Left renal cortex interstitium (tissue), 4 donors: ENCODE results near the gene HLA-DQA2. TPM values are rescaled to one million over a fixed set of nuclear protein-coding genes. Genes with fewer than 3 reads are reported as not detected.
"Not testable (repeated sequence)": the region's sequence is repeated elsewhere in the genome, so short reads cannot be mapped to it uniquely, and the experiment has no call there.

Source experiments
- DNase-seq, 4 donors: peaks; one replicate each; pipeline ENCODE4 v3.0.0-alpha.2; 2013; ENCODE audit warnings: low read depth in 4 of 4, low spot score in 2 of 4, missing footprints in 1 of 4
- polyA plus RNA-seq, 4 donors: library from polyadenylated mRNA; unstranded; fragments of 120-200 nt; gene quantifications; one replicate each; pipeline ENCODE4 v1.2.1, GENCODE V29; 2013; ENCODE audit not compliant: insufficient read length in 4 of 4

The HLA-DQA2 gene
- polyA plus RNA-seq, result under 1 TPM in 2 of 4 donors, not detected in 2; 0.16 to 0.21 TPM

DNA sequence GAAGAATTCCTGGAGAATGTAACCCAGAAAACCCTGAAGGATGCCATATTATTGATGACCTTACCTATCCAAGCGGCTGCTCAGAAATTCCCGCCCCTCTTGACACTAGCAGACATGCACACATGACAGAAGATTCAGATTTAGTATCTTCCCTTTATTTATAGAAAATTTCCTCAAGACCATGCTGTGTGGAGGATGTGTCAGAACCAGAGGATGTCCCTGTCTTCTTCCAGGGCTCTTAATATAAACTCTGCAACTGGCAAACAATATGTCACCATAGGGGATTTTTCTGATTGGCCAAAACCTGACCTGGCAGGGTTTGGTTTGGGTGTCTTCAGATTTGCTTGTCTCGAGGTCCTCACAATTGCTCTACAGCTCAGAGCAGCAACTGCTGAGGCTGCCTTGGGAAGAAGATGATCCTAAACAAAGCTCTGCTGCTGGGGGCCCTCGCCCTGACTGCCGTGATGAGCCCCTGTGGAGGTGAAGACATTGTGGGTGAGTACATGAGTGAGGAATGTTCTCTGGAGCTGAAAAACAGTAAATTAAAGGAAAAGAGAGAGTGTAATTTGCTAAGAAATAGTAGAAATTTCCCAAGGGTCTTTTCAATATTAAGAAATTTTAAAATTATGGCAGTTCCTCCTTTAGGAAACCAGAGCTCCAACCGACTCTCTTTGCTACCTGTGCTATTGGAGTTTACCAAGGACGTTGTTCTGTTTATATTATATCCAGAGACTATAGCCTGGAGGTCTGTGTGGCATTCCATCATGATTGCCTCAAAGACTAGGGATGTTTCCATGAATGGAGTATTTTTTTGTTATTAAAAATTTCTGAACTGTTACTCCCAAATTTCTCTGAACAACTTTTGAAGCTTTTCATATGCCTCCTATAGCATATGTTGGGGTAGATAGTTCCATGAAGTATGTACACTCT lies at the start of gene HLA-DQA2:
TSS of gene HLA-DQA2 (plus strand) at position 361 of the 930 bp plus-strand sequence. CDS start at position 414, 53 bp downstream.
- DNase-seq, result no peak

DNA sequence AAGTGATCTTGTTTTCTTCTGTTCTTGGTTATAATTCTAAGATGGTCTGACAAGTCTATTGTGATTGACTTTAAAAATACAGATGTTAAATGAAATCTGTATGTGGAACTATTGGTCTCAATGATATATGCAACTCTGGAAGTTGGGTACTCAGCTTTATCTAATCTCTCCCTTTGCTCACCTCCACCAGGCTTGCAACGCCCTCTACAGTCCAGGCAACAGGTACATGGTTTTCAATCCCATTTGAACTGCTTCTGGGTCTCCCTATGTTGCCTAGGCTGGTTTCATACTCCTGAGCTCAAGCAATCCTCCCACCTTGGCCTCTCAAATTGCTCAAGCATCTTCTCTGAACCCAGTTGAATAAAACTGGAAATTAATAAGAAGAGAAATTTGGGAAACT lies 49.2 kb upstream of the HLA-DQA2 start:
- DNase-seq, result no peak

DNA sequence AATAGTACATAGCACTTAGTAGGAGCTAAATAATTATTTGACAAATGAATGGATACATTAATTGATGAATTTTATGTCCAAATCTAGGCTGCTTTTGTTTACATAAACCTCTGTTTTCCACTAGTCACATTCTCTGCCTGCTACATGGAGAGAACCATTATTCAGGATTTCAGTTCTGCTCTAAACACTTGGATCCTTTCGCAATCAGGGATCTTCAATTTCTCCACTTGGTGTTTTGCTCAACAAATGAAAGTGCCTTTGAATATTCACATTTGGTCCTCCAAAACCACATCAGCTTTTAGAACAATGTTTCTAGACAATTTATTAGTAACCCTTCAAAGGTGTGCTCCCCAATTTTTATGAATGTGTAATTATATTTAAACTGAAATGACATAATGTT lies 44.2 kb upstream of the HLA-DQA2 start:
- DNase-seq, result no peak

DNA sequence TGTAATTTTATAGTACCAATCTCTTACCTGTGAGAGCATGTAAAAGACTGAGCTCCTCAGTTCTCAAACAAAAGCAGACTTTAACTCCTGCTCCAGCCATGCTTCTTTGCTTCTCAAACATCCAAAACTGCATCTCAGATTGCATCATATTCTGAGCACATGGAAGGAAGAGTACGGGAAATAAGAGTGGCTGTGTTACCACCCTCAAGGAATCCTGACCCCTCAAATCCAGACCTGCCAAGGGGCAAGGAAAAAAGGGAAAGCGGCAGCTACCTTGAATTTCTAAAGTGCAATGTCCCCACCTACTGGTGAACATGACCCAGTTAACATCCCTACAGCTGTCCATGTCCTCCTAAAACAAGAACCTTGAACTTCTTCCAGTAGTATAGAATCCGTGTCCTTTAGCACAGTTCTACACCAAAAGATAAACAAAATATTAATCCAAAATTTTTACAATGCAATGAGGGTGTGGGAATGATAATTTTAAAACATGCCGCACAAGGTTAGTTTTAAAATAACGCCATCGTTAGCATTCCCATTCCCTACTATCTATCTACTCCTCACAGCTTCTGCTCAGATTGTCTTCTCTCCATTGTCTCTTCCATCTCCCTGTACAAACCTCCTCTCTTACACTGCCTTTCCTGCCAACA lies 40.7 kb upstream of the HLA-DQA2 start:
- peak; percentile 48 to 65 (median 58) for DNase-seq

DNA sequence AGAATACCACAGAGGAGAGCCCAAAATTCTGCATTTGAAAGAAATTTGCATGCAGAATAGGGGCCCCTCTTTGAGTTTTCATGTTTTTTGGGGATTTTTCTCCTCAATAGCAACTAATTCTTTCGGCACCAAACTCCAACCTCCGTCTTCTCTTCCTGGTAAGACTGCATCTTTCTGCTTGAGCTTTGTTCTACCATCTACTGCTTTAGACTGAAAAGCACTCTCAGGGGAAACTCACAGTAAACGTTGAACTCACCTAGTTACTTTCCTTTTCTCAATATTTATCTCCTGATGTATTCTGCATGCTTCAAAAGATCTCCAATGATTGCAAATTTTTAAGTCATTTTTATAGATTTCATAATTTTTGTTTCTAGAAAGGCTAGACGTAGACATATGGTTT lies 37.8 kb upstream of the HLA-DQA2 start:
- DNase-seq, result no peak

DNA sequence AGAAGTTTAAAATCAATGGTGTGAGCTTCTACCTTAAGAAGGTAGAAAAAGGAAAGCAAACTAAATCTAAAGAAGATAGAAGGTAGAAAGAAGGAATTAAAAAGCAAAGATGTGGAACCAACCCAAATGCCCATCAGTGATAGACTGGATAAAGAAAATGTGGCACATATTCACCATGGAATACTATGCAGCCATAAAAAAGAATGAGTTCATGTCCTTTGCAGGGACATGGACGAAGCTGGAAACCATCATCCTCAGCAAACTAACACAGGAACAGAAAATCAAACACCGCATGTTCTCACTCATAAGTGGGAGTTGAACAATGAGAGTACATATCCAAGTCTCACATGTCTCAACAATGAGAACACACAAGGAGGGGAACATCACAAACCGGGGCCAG lies 36.0 kb upstream of the HLA-DQA2 start:
- not testable (repeated sequence) for DNase-seq

DNA sequence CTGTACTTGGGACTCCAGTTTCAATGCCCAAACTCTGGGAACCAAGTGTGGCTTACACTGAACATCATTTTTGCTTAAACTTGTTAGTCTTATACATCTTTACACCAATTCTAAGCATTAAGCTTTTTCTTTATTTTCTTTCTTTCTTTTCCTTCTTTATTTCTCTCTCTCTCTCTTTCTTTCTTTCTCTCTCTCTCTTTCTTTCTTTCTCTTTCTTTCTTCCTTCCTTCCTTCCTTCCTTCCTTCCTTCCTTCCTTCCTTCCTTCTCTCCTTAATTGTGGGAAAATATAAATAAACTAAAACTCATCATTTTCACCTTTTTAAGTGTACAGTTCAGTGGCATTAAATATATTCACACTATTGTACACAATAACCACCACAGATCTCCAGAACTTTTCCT lies 31.6 kb upstream of the HLA-DQA2 start:
- no peak for DNase-seq

DNA sequence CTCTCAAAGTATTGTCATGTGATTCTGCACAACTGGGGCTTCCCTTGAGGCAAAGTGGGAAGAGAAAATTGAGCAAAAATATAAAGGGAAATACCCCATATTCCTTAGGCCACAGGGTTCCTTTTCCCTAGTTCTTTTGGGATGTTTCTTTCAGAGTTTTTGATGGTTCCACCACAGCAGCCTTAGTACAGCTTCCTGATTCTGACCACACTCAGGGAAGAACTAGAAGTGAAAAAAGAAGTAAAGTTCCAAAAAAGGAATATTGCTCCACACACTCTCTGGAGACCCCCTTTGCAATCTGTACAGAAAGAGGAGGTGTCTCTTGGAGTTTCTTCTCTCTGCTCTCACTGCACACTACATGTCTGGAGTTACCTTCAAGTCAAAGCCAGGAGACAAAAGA lies 27.9 kb upstream of the HLA-DQA2 start:
- no peak for DNase-seq

DNA sequence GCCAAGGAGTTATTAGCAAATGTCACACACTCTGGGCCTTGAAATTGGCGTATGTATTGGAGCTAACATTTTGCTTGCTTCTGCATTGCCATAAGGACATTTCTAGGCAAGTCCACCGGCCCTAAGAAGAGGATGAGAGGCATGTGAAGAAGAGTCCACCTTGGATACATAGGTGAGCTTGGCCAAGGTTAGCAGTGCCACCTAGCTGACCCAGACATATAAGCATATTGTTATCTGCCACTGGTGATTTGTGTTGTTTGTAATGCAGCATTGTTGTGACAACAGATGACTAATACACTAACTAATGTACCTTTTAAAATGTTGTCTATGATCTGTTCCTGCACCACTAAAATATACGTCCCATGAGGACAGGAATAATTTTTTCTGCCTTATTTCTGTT lies 24.8 kb upstream of the HLA-DQA2 start:
- no peak for DNase-seq

DNA sequence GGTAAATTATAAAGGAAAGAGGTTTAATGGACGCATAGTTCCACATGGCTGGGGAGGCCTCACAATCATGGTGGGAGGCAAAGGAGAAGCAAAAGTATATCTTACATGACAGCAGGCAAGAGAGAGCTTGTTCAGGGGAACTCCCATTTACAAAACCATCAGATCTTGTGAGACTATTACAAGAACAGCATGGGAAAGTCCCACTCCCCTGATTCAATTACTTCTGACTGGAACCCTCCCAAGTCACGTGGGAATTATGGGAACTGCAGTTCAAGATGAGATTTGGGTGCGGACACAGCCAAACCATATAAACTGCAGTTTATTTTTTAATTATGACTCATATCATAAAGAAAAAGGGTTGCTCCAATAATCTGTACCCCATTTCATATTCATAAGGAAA lies 22.3 kb upstream of the HLA-DQA2 start:
- no peak for DNase-seq

DNA sequence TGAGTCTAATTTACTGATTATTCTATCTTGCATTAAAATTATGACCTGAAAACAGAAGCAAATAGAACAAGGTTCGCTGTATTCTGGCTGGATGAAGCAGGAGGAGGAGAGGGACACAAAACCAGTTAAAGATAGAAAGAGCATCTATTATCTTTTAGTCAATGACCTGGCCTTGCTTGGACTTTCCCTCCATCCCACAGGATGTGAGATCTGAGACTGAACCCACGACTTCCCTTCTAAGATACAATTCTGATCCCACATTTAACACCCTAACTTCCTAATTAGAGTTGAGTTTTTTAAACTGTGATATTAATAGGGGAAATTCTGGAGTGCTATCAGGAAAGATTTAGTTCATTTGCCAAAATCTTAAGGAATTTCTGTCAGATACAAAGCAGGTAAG lies 3.1 kb upstream of the HLA-DQA2 start:
- no peak for DNase-seq

DNA sequence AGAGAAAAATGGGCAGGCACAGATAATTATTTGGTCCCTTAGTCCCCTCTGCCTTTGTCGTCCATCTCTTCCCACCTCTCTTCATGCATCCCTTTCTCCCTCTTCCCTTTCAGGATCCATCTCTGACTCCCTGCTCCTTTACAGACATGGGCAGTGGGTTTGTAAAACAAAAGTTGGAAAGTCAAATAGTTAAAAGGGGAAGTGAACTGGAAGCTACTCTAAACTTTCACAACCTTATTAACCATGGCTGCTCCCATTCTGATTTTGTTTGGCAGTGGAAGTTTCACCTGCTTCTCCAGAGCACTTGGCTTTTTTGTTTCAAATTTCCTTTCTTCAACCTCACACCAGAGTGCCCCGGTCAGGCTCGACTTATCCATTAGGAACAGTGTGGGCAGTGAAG lies 1.2 kb downstream of the HLA-DQA2 start:
- no peak for DNase-seq

DNA sequence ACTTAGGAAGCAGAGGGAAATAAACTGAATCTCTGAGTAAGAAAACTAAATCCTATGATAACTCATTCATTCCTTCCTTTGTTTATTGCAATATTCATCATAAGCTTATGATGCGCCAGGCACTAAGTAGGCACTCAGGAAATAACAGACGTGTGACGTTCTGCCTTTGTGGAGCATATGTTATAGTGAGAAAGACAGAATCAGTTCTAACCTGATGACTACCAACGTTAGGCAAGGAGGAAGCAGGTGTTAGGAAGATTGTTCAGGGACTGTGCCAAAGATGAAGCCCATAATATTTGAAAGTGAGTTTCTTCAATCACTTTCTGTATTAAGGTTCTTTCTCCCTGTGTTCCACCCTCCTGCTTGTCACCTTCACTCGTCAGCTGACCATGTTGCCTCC lies 3.6 kb downstream of the HLA-DQA2 start:
- no peak for DNase-seq

DNA sequence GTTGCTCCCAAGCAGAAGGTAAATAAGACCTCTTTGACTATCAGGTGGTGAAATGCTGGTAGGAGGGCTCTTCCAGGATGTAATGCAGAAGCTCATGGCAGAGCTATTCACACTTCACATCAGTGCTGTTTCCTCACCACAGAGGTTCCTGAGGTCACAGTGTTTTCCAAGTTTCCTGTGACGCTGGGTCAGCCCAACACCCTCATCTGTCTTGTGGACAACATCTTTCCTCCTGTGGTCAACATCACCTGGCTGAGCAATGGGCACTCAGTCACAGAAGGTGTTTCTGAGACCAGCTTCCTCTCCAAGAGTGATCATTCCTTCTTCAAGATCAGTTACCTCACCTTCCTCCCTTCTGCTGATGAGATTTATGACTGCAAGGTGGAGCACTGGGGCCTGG lies 4.5 kb downstream of the HLA-DQA2 start:
- DNase-seq, result not testable (repeated sequence)

DNA sequence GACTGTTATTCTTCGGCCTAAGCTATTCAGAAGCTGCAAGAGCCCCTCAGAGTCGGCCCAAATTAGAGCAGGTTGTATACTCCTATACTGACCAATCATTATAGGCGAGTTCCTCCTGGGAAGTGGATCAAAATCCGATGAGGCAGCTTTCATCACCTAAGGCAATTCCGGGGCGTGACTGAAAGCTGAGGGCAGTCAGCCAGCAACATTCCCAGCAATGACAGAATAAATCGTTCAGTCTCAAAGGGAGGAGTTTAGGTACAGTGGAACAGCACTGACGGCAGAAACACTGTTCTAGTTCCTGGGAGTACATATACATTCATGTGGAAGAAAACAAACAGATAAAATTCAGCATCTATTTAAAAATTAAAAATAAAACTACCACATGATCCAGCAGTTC lies 11.4 kb downstream of the HLA-DQA2 start:
- DNase-seq, result peak in 1 of 4 donors; percentile 16

DNA sequence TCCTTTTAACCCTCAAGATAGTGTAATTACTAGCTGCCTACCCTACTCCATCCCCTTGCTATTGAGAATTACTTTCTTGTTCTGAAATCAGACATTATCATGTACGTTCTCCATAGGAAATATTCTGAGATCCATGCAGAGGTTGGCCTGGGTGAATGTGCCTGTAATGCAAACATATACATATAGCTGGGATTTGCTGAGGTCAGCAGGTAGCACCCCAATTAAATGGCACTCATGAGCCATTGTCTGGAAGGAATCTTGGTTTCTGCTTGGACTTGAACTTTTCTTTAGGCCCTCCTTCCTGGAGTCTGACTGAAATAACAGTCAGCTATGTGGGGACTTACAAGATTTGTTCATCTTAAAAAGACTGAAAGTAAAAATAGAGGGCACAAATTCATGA lies 18.5 kb downstream of the HLA-DQA2 start:
- DNase-seq, result no peak

DNA sequence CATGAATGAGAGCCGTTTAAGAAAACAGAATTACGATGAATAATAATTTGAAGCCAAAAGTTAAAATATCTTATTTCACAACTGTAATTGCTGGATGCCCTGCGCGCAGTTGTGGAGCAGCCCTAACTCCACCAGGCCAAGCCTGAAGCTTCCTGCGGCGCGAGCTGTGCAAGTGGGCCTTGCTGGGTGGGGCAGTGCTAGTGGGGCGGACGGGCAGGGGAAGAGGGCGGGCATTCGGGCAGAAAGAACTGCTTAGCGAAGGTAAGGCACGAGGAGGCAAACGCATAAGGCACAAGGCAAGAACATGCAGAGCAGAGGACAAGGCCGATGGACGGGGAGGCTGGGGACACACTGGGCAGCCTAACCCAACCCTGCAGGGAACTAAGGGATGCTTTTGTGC lies 19.9 kb downstream of the HLA-DQA2 start:
- no peak for DNase-seq

DNA sequence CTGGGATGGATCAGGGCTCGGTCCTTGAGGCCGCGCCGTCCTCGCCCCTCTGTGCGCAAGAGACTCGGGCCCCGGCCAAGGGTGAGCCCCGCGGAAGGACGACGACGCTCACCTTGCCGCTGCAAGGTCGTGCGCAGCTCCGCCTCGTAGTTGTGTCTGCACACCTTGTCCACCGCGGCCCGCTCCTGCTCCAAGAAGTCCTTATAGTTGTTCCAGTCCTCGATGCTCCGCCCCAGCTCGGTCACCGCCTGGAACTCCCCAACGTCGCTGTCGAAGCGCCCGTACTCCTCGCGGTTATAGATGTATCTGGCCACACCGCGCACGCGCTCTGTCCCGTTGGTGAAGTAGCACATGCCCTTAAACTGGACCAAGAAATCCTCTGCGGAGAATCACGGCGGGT lies 20.4 kb downstream of the HLA-DQA2 start:
- DNase-seq, result no peak

DNA sequence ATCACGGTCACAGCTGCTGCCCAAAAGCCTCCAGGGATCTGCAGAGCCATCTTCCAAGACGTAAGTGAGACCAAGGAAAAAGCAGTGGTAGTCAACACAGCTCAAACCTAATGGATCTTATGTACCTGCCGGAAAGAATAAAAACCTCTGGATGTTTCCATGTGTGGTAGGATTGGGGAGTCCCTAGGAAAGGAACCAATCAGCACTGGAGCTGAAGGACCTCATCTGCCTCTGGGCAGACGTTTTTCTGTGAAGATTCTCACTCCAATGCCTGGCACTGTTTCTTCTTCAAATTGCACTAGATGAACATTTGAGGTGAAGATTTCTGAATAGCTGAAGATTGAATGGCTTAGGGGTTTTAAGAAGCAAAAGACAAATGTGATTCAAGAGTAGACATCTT lies 22.2 kb downstream of the HLA-DQA2 start, which contains the start of gene HLA-DQB2:
TSS of gene HLA-DQB2 (minus strand) at position 112 of the 400 bp plus-strand sequence. CDS start at position 50, 62 bp downstream.
- no peak for DNase-seq

DNA sequence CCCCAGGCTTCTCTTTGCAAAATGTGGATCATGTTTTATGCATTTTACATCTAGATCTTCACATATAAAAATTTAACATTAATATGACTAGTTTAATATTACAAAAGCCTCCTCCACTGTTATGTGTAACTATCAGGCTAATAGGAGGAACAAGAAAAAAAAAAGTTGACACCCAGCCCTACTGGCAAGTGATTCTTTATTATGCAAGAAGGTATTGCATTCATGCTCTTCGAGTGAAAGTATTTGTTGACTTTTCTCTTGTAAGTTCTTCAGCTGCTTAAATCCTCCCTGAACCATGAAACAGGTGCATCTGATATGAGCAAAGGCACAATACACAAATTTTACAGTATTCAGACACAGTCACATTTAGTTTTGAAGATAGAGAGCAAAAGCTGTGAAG lies 22.9 kb downstream of the HLA-DQA2 start:
- no peak for DNase-seq

DNA sequence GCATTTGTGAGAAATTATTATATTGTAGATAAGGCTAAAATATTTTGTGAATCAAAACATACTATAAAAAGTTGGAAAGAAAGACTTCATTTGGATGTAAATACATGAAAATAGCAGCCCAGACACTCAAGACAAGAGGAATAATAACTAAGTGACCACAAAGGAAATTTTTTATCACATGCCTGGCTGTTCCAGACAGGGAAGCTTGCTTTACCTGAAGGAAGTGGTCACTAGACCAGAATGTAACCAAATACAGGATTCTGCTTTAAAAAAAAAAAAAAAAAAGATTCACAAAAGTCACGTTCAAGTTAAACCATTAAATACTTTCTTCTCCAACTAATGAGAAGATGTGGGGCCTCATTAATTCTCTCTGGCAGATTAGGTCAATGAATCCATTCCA lies 31.5 kb downstream of the HLA-DQA2 start:
- DNase-seq, result no peak

DNA sequence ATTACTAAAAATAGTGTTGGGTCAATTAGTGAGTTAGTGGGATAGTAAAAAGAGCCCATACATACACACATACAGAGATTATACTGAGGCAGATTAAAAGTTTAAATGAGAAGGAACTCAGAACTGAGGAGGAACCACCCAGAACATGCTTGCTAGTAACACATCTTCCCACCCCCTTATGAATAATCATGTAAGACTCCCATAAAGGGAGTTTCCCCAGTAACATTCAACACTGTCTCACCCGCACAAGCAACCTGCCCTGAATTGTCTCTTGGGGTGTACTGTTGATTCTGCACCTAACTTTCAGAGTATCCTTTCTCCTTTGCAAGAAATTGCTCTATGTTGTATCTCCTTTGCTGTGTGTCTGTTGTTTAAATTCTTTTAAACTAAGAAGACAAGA lies 33.2 kb downstream of the HLA-DQA2 start:
- DNase-seq, result no peak
